Mesodermal cell (in vitro differentiated cells): ENCODE measurements around the gene EMILIN2.

Experiments used
- H3K27ac ChIP-seq: 2 replicates; pipeline ENCODE4 v1.7.0; 2013; ENCODE audit warnings: mild to moderate bottlenecking, low read depth, low read length, moderate library complexity; ENCODE audit not compliant: severe bottlenecking
- H3K36me3 ChIP-seq: 2 replicates; pipeline ENCODE4 v1.7.1; 2013; ENCODE audit warnings: mild to moderate bottlenecking, low read length, moderate library complexity; ENCODE audit not compliant: control insufficient read depth, insufficient read depth
- H3K4me1 ChIP-seq: one replicate; pipeline ENCODE4 v1.7.1; 2013; ENCODE audit warnings: mild to moderate bottlenecking, low read length; ENCODE audit not compliant: insufficient read depth, control insufficient read depth, poor library complexity, severe bottlenecking
- H3K4me3 ChIP-seq: 2 replicates; pipeline ENCODE4 v1.7.0; 2013; ENCODE audit warnings: low read length, control low read depth, mild to moderate bottlenecking; ENCODE audit not compliant: insufficient read depth, poor library complexity, severe bottlenecking; ENCODE audit errors: extremely low read depth
- H3K9me3 ChIP-seq: 2 replicates; pipeline ENCODE4 v1.7.1; 2013; ENCODE audit warnings: mild to moderate bottlenecking, low read length, moderate library complexity; ENCODE audit not compliant: control insufficient read depth
- WGBS, 2 experiments: methylation state at CpG; one replicate each; pipeline ENCODE4 v1.1.5; 2013; ENCODE audit warnings: missing lambda C conversion rate in 2 of 2; ENCODE audit not compliant: insufficient coverage in 2 of 2; 5-methylcytosine and 5-hydroxymethylcytosine counted together

EMILIN2 gene

GRCh38 chr18:2898186-2898640 is 51.4 kb downstream of the EMILIN2 start:
- no peaks in the 10 kb centered on the region for H3K9me3 ChIP-seq
- H3K27ac ChIP-seq: no peak overlapping the region
- H3K4me1 ChIP-seq: peaks cover 21% of the 10 kb centered on the region
- WGBS, 2 experiments: 65 to 82% methylated on average over 4 of the region's 6 CpGs
- H3K4me3 ChIP-seq: no peak overlapping the region
- peaks cover 20% of the 10 kb centered on the region for H3K36me3 ChIP-seq

GRCh38 chr18:2900684-2901422 is 54.0 kb downstream of the EMILIN2 start:
- Histone ChIP-seq H3K9me3 (no peaks in the 10 kb centered on the region), H3K36me3 (peaks cover 4% of the 10 kb centered on the region), H3K27ac (no peak overlapping the region), H3K4me3 (no peak overlapping the region), H3K4me1 (peaks cover 10% of the 10 kb centered on the region)
- 88 to 93% methylated on average over 8 of the region's 8 CpGs for WGBS, 2 experiments

- Histone ChIP-seq H3K9me3 (no peaks in the 10 kb centered on the region), H3K36me3 (peaks cover 3% of the 10 kb centered on the region), H3K4me3 (no peak overlapping the region), H3K4me1 (peaks cover 10% of the 10 kb centered on the region), H3K27ac (no peak overlapping the region)
- 87 to 90% methylated on average over 11 to 12 of the region's 14 CpGs for WGBS, 2 experiments
Observed at GRCh38 chr18:2901423-2901985, 54.7 kb downstream of the EMILIN2 start.

GRCh38 chr18:2902327-2902726 is 55.5 kb downstream of the EMILIN2 start:
- 96 to 97% methylated on average over 7 of the region's 7 CpGs for WGBS, 2 experiments
- Histone ChIP-seq H3K9me3 (no peaks in the 10 kb centered on the region), H3K36me3 (no peaks in the 10 kb centered on the region), H3K27ac (no peak overlapping the region), H3K4me1 (peaks cover 11% of the 10 kb centered on the region), H3K4me3 (no peak overlapping the region)

- Histone ChIP-seq H3K4me3 (no peak overlapping the region), H3K4me1 (peaks cover 11% of the 10 kb centered on the region), H3K27ac (no peak overlapping the region), H3K36me3 (peaks cover 5% of the 10 kb centered on the region), H3K9me3 (no peaks in the 10 kb centered on the region)
- WGBS, 2 experiments: 88 to 89% methylated on average over 3 of the region's 5 CpGs
Observed at GRCh38 chr18:2903006-2903405, 56.2 kb downstream of the EMILIN2 start.

GRCh38 chr18:2905854-2906703 is 59.3 kb downstream of the EMILIN2 start:
- Histone ChIP-seq H3K27ac (no peak overlapping the region), H3K9me3 (no peaks in the 10 kb centered on the region), H3K36me3 (peaks cover 34% of the 10 kb centered on the region), H3K4me3 (peak overlapping the region; percentile 46), H3K4me1 (peaks cover 8% of the 10 kb centered on the region)
- 26 to 32% methylated on average over 68 to 74 of the region's 92 CpGs for WGBS, 2 experiments

- peaks cover 8% of the 10 kb centered on the region for H3K4me1 ChIP-seq
- peak overlapping the region; percentile 46 for H3K4me3 ChIP-seq
- H3K27ac ChIP-seq: no peak overlapping the region
- H3K9me3 ChIP-seq: no peaks in the 10 kb centered on the region
- WGBS, 2 experiments: 13 to 15% methylated on average over 58 to 63 of the region's 73 CpGs
- peaks cover 41% of the 10 kb centered on the region for H3K36me3 ChIP-seq
Observed at GRCh38 chr18:2906704-2907549, 60.1 kb downstream of the EMILIN2 start.

- peaks cover 8% of the 10 kb centered on the region for H3K4me1 ChIP-seq
- H3K36me3 ChIP-seq: peaks cover 47% of the 10 kb centered on the region
- H3K4me3 ChIP-seq: peak overlapping the region; percentile 46
- WGBS, 2 experiments: 88% methylated on average over 5 of the region's 5 CpGs
- H3K9me3 ChIP-seq: no peaks in the 10 kb centered on the region
- H3K27ac ChIP-seq: no peak overlapping the region
Observed at GRCh38 chr18:2907550-2908135, 60.8 kb downstream of the EMILIN2 start.

GRCh38 chr18:2908166-2908945 is 61.5 kb downstream of the EMILIN2 start:
- H3K4me1 ChIP-seq: peaks cover 8% of the 10 kb centered on the region
- H3K27ac ChIP-seq: no peak overlapping the region
- WGBS, 2 experiments: 89 to 95% methylated on average over 8 to 9 of the region's 9 CpGs
- H3K9me3 ChIP-seq: no peaks in the 10 kb centered on the region
- peaks cover 54% of the 10 kb centered on the region for H3K36me3 ChIP-seq
- no peak overlapping the region for H3K4me3 ChIP-seq
